Fibroblast of pulmonary artery (primary cell): ENCODE measurements around the gene HINFP.

Experiments
- DNase-seq: peaks from one replicate; pipeline ENCODE4 v3.0.0-alpha.2; 2010; ENCODE audit warnings: low read depth
- H3K4me3 ChIP-seq: replicated peaks from 2 replicates; pipeline ENCODE4 v1.5.1; 2011; ENCODE audit warnings: low read depth, mild to moderate bottlenecking, control low read depth, low read length, moderate library complexity
- CTCF ChIP-seq: IDR thresholded peaks from 2 replicates; pipeline ENCODE4 v1.5.1; 2011; ENCODE audit warnings: mild to moderate bottlenecking, control low read depth, low read length, inconsistent platforms; ENCODE audit errors: missing control alignments

Gene HINFP

GRCh38 chr11:119092880-119093842, 28.2 kb upstream of the HINFP start:
- no peak for TF ChIP-seq CTCF
- no peak for DNase-seq
- peak overlapping the region; percentile 73 for H3K4me3 ChIP-seq

- peak overlapping the region; percentile 73 for H3K4me3 ChIP-seq
- DNase-seq = peak; percentile 45
- no peak for TF ChIP-seq CTCF
These were observed 27.2 kb upstream of the HINFP start for GRCh38 chr11:119093942-119094815.

- peak overlapping the region; percentile 73 for H3K4me3 ChIP-seq
- peak; percentile 87 for DNase-seq
- peak; percentile 59 for TF ChIP-seq CTCF
These were observed 26.6 kb upstream of the HINFP start for GRCh38 chr11:119094816-119095065.

GRCh38 chr11:119095066-119095880, 26.1 kb upstream of the HINFP start:
- DNase-seq = peak; percentile 100
- H3K4me3 ChIP-seq = peak overlapping the region; percentile 73
- no peak for TF ChIP-seq CTCF

- TF ChIP-seq CTCF = no peak
- no peak for DNase-seq
- H3K4me3 ChIP-seq = no peak overlapping the region
These were observed 21.7 kb upstream of the HINFP start for GRCh38 chr11:119099711-119100110.

- H3K4me3 ChIP-seq = peak overlapping the region; percentile 88
- DNase-seq = peak; percentile 66
- peak; percentile 55 for TF ChIP-seq CTCF
These were observed 21.0 kb upstream of the HINFP start for GRCh38 chr11:119100246-119100970.
